ENCODE measurements around the gene FAM234A. TPM values are rescaled to one million over a fixed set of nuclear protein-coding genes. Genes with fewer than 3 reads are reported as not detected.

Gene FAM234A, protein sequence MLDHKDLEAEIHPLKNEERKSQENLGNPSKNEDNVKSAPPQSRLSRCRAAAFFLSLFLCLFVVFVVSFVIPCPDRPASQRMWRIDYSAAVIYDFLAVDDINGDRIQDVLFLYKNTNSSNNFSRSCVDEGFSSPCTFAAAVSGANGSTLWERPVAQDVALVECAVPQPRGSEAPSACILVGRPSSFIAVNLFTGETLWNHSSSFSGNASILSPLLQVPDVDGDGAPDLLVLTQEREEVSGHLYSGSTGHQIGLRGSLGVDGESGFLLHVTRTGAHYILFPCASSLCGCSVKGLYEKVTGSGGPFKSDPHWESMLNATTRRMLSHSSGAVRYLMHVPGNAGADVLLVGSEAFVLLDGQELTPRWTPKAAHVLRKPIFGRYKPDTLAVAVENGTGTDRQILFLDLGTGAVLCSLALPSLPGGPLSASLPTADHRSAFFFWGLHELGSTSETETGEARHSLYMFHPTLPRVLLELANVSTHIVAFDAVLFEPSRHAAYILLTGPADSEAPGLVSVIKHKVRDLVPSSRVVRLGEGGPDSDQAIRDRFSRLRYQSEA
- total RNA-seq: 67.3 and 87.6 TPM in 2 replicates

DNA sequence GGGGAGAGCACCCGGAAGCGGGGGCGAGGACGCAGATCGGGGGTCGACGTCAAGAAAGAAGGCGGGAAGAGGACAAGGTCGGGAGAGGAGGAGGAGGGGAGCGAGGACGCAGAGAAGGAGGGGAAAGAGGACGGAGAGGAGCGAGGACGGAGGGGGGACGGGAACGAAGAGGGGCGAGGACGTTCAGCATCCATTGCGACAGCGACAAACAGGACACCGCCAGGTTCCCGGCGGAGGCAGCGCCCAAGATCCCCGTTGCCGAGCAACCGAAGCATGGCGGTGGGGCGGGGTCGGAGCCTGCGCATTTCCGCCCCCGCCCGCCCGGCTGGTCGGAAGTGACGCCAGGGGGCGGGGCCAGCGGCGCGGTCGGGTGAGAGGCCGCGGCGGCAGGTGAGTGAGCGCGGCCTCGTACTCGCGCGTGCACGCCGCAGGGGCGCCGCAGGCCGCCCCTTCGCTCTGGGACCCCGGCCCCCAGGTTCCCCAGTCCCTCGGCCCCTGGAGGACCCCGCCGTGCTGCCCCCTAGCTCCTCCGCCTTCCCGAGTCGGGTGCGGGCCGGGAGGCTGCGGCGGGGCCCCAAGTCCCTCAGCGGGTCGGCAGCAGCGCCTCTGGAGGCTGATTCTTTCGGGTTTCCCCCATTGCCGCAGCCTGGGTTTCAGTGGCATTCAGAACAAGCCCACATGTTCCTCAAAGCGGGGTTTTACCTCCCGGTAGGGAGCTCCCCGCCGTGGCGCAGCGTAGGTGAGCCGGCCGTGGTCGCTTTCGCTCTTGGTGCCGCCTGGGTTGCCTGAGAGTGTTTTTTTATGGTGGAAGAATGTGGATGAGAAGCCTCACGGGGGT, at the start of gene FAM234A:
Gene FAM234A (plus strand): TSS at position 354 of the 838 bp plus-strand sequence. CDS start 19,593 bp downstream, outside the sequence.
- TF ChIP-seq, protein P1, sequence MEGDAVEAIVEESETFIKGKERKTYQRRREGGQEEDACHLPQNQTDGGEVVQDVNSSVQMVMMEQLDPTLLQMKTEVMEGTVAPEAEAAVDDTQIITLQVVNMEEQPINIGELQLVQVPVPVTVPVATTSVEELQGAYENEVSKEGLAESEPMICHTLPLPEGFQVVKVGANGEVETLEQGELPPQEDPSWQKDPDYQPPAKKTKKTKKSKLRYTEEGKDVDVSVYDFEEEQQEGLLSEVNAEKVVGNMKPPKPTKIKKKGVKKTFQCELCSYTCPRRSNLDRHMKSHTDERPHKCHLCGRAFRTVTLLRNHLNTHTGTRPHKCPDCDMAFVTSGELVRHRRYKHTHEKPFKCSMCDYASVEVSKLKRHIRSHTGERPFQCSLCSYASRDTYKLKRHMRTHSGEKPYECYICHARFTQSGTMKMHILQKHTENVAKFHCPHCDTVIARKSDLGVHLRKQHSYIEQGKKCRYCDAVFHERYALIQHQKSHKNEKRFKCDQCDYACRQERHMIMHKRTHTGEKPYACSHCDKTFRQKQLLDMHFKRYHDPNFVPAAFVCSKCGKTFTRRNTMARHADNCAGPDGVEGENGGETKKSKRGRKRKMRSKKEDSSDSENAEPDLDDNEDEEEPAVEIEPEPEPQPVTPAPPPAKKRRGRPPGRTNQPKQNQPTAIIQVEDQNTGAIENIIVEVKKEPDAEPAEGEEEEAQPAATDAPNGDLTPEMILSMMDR (conservative IDR thresholded peaks at IDR 0.05; ENCODE audit: low read depth, low read length): peak; percentile 49
- no peak for DNase-seq (ENCODE audit: low read depth)

DNA sequence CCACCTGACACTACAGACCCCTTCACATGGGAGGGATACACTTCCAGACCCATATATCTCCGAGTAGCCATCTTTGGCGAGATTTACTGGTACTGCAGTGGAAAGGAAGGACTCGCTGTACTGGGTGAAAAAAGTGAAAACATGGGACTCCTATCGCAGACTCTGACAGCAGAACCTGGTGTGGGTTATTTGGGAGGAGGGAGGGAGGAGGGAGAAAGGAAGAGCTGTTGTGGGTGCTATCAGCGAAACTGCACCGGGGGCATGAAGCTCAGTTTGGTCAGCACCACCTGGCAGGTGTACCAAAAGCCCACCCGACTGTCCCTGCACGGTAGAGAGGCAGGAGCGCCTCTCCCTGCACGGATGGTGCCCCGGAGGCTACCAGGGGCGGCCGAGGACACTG, 49.4 kb upstream of the FAM234A start:
- no peak for DNase-seq (ENCODE audit: low read depth)
- TF ChIP-seq, protein P1 (conservative IDR thresholded peaks at IDR 0.05; ENCODE audit: low read depth, low read length): no peak

More for the DNA sequence above, at the start of gene FAM234A:
- peak within 1 kb of the TSS; percentile 99 for H3K4me3 ChIP-seq (ENCODE audit: low read depth, low read length)

DNA sequence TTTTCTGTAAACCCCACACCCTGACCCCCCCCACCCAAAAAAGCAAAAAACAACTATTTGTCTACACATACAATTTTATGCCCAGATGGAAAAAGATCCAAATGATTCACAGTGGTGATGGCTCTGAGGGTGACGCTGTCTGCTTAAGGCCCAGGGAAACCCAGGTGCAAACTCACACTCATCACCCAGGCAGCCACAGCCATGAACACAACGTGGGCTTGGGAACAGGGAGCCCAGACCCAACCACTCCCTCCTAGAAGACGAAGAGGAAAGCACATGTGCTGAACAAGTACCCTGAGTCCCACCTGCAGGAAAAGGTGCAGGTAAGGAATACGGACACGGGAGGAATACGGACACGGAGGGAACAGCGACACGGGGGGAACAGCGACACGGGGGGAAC, 48.9 kb upstream of the FAM234A start:
- no peak overlapping the region for H3K4me3 ChIP-seq (ENCODE audit: low read depth, low read length)
- no peak for DNase-seq (ENCODE audit: low read depth)
- TF ChIP-seq, protein P1 (conservative IDR thresholded peaks at IDR 0.05; ENCODE audit: low read depth, low read length): no peak

More for the DNA sequence above, 49.4 kb upstream of the FAM234A start:
- H3K4me3 ChIP-seq (ENCODE audit: low read depth, low read length): no peak overlapping the region

DNA sequence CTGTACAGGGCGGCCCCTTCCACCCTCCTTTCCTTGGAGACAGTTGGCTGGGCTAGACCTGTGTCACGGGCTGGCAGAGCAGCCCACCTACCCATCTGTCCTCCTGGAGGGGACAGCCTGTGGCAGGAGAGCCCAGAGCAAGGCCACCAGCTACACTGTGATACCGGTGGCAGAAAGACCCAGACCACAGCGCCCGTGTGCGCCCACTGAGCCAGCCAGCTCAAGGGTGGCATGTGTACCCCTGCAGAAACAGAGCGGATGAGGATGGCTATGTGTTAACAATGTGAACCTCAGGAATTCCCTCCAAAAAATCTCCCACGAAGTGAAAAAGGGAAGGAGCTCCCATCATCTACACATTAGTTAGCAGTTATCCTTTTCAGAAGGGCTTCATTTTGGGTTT, 47.3 kb upstream of the FAM234A start:
- TF ChIP-seq, protein P1 (conservative IDR thresholded peaks at IDR 0.05; ENCODE audit: low read depth, low read length): no peak
- no peak for DNase-seq (ENCODE audit: low read depth)
- no peak overlapping the region for H3K4me3 ChIP-seq (ENCODE audit: low read depth, low read length)

DNA sequence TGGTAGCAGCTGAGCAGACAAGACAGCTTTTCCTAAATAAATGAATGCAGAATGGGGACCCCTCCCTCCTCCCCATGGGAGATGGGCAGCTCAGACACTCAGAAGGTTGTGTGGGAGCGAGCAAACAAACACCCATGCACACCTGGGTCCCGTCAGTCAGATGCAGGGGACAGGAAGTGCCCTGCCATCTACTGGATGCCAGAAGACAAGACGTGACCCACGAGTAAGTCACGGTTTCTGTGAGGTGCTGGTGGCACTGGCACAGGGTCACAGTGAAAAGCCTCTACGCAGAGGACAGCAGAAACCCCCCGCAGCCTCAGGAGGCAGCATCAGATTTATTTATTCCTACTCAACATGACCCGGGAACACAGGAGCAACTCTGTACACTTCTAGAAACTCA, 45.9 kb upstream of the FAM234A start:
- DNase-seq (ENCODE audit: low read depth): no peak
- TF ChIP-seq, protein P1 (conservative IDR thresholded peaks at IDR 0.05; ENCODE audit: low read depth, low read length): peak; percentile 30

DNA sequence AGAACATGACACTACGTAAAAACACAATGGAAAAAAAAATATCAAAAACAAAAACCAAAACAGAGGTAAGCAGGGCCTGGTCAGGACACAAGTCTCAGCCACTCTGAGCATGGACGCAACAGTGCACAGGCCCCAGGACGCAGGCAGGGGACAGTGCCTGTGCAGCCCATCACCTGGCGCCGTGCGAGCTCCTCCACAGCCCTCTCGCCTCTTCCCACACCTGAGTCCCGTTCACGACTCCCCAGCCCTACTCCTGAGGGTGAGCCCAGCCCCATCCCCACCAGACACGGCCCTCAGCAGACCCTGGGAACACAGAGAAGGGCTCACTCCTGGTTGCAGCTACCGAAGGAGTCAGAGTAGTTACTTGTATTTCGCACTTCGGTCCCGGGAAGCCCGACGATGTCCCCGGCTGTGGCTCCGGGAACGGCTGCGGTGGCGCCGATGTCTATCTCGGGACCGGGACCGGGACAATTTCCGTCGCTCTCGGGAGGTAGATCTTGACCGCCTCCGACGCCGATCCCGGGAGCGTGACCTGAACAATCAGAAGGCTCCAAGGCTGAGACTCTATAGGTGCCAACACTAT, 44.9 kb upstream of the FAM234A start:
- TF ChIP-seq, protein P1 (conservative IDR thresholded peaks at IDR 0.05; ENCODE audit: low read depth, low read length): no peak

More for the DNA sequence above, 45.9 kb upstream of the FAM234A start:
- no peak overlapping the region for H3K4me3 ChIP-seq (ENCODE audit: low read depth, low read length)

More for the DNA sequence above, 44.9 kb upstream of the FAM234A start:
- DNase-seq (ENCODE audit: low read depth): no peak
- no peak overlapping the region for H3K4me3 ChIP-seq (ENCODE audit: low read depth, low read length)

All from epithelial cell of proximal tubule (primary cell).